ENCODE measurements around the gene PDE6A. TPM values are rescaled to one million over a fixed set of nuclear protein-coding genes. Genes with fewer than 3 reads are reported as not detected.

The PDE6A gene
- total RNA-seq, 1 donor from 2014 or later = 0.25 TPM

DNA sequence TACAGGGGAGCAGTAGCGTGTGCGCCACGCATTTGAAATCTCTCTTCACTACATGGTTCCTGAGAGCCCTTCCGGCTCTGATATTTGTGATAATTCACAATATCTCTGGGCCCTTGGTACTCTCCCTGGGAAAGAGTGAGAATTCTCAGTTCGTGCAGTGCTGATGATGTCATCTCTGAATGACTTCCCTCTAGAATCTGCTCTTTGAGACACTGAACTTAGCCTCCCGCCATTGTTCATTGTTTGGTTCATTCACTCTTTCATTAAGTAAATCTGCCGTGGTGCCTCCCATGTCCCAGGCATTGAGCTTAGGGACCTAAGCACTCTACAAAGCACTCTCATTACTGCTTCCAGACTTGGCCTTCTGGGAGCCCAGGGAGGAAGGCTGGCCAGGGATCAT is 120.5 kb downstream of the PDE6A start:
- H3K27ac ChIP-seq = peak overlapping the region; percentile 61
- H3K4me1 ChIP-seq = peaks cover 30% of the 10 kb centered on the region
- no peaks in the 10 kb centered on the region for H3K9me3 ChIP-seq
- TF ChIP-seq POLR2A (IDR thresholded peaks at IDR 0.05) (no peak), POLR2AphosphoS5 (IDR thresholded peaks at IDR 0.05; ENCODE audit: insufficient read depth in 1 of 2, low read depth in 1 of 2) (no peak)
- TF ChIP-seq, protein P1, sequence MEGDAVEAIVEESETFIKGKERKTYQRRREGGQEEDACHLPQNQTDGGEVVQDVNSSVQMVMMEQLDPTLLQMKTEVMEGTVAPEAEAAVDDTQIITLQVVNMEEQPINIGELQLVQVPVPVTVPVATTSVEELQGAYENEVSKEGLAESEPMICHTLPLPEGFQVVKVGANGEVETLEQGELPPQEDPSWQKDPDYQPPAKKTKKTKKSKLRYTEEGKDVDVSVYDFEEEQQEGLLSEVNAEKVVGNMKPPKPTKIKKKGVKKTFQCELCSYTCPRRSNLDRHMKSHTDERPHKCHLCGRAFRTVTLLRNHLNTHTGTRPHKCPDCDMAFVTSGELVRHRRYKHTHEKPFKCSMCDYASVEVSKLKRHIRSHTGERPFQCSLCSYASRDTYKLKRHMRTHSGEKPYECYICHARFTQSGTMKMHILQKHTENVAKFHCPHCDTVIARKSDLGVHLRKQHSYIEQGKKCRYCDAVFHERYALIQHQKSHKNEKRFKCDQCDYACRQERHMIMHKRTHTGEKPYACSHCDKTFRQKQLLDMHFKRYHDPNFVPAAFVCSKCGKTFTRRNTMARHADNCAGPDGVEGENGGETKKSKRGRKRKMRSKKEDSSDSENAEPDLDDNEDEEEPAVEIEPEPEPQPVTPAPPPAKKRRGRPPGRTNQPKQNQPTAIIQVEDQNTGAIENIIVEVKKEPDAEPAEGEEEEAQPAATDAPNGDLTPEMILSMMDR (IDR thresholded peaks at IDR 0.05) = no peak
- DNase-seq (ENCODE audit: extremely low spot score in 2 of 2) = no peak
- no peaks in the 10 kb centered on the region for H3K36me3 ChIP-seq
- no peak overlapping the region for H3K4me3 ChIP-seq
- intact Hi-C loops (cut with DNase I) = loop anchor here (5.0 kb wide), 1 partner anchor 97 kb away; no protein-coding TSS in a partner anchor
- H3K27me3 ChIP-seq = no peaks in the 10 kb centered on the region

DNA sequence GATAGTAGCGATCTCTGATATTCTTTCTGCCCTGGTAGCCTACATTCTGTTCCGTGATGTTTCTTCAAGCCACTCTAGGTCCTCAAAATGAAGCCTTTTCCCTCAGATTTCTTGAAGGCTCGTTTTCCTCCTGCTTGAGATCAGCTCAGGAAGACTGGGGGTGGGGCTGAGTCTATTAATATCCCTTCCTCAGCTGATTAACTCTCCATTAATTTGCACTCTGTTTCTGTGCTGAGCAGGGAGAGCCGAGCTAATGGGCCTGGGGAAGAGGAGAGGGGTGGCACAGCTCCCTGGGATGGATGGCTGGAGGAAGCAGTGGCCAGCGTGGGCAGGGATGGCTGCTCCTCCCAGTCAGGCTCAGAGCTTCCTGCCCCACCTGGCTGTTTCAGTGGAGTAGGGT is 121.2 kb downstream of the PDE6A start:
- intact Hi-C loops (cut with DNase I) = loop anchor here (2.0 to 5.0 kb wide), 2 partner anchors 96 to 187 kb away; no protein-coding TSS in a partner anchor
- TF ChIP-seq POLR2A (IDR thresholded peaks at IDR 0.05) = no peak
- Histone ChIP-seq H3K27ac (peak overlapping the region; percentile 61), H3K4me3 (no peak overlapping the region), H3K4me1 (peaks cover 30% of the 10 kb centered on the region), H3K36me3 (no peaks in the 10 kb centered on the region), H3K27me3 (no peaks in the 10 kb centered on the region), H3K9me3 (no peaks in the 10 kb centered on the region)
- no peak for DNase-seq (ENCODE audit: extremely low spot score in 2 of 2)

DNA sequence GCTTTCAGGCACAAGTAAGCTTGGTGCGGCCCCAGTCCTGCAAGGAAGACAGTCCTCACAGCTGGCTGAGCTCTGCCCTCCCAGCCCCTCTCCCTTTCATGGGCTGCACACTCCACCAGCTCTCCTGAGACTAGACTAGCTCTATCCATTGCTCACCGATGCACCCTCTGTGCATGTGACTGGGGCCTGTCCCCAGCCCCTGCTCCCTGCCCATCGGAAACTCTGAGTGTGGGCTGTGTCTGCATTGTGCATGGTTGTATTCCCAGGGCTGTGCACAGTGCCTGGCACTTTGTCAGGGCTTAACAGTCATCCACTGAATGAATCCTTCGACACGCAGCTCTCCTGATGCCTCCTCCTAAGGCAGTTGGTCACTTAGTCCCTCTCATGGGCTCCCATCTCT is 122.3 kb downstream of the PDE6A start:
- TF ChIP-seq, protein P1 (IDR thresholded peaks at IDR 0.05) = no peak
- no peak for TF ChIP-seq POLR2A (IDR thresholded peaks at IDR 0.05)
- no peak for TF ChIP-seq POLR2AphosphoS5 (IDR thresholded peaks at IDR 0.05; ENCODE audit: insufficient read depth in 1 of 2, low read depth in 1 of 2)
- H3K36me3 ChIP-seq = no peaks in the 10 kb centered on the region
- no peak overlapping the region for H3K27ac ChIP-seq
- no peaks in the 10 kb centered on the region for H3K27me3 ChIP-seq
- no peak for DNase-seq (ENCODE audit: extremely low spot score in 2 of 2)
- H3K4me1 ChIP-seq = peaks cover 30% of the 10 kb centered on the region
- no peaks in the 10 kb centered on the region for H3K9me3 ChIP-seq
- H3K4me3 ChIP-seq = no peak overlapping the region
- intact Hi-C loops (cut with DNase I) = loop anchor here (2.0 to 5.0 kb wide), 2 partner anchors 95 to 186 kb away; no protein-coding TSS in a partner anchor

DNA sequence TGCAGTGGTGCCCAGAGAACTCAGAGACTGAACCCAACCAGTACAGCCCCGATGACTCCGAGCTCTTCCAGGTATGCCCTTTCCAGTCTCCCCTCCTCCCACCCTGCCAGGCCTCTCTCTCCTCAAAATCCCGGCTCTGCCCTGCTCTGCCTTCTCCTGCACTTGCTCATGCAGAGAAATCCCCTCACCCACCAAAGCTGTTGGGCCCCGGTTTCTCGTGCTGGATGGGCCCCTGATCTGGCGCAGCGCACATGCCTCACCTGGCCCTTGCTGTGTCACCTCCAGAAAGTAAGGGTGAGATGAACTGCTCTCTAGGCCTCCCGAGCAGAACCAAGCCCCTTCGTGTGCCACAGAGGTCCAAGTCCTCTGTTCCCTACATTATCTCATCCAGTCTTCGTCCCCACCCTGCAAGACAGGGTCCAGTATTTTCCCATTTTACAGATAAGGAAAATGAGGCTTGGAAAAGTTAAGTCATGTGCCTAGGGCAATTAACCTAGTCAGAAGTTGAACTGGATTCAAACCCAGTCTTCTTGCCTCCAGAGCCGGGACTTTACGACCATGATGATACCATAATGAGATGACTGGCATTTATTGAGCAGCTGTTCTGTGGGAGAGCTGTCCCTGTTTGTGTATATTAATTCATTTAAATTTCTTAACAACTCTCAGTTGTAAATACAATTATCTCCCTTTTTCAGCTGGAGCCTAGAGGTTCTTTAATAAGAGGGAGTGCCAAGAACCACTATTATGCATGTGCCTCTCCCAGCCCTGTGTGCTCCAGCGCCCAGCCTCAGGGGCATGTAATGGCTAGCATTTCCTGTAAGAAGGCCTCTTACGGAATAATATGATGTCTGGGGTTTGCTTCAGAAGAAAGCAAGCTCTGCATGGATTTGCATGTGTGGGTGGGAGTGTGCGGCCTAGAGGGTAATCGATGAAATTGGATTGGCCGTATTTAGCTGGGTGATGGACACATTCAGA is 123.8 kb downstream of the PDE6A start:
- no peak for TF ChIP-seq POLR2A (IDR thresholded peaks at IDR 0.05)
- TF ChIP-seq, protein P1 (IDR thresholded peaks at IDR 0.05) = no peak
- TF ChIP-seq POLR2AphosphoS5 (IDR thresholded peaks at IDR 0.05; ENCODE audit: insufficient read depth in 1 of 2, low read depth in 1 of 2) = no peak
- Histone ChIP-seq H3K27me3 (no peaks in the 10 kb centered on the region), H3K4me3 (no peak overlapping the region), H3K27ac (no peak overlapping the region), H3K36me3 (no peaks in the 10 kb centered on the region), H3K9me3 (no peaks in the 10 kb centered on the region), H3K4me1 (peaks cover 25% of the 10 kb centered on the region)
- DNase-seq (ENCODE audit: extremely low spot score in 2 of 2) = no peak
- intact Hi-C loops (cut with DNase I) = loop anchor here (5.0 kb wide), 1 partner anchor 94 kb away; no protein-coding TSS in a partner anchor

DNA sequence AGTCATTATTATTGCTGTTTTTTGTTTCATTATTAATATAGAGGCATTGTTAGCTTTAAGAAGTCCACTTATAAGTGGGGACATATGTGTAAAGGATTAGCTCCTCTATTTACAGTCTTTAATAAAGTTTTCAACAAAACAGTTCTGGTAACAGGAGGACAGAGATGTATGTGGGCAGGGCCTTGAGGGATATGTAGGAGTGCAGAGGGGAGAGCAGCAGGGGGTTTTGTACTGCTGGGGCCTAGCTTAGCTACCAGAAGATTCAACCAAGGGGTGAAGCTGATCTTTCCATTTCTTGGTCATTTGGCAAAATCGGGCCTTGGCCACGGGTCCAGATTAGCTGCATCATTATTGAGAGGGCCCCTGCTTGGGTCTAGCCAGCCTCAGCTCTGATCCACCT is 124.6 kb downstream of the PDE6A start:
- Histone ChIP-seq H3K36me3 (no peaks in the 10 kb centered on the region), H3K4me1 (peaks cover 21% of the 10 kb centered on the region), H3K27ac (no peak overlapping the region), H3K27me3 (no peaks in the 10 kb centered on the region), H3K9me3 (no peaks in the 10 kb centered on the region), H3K4me3 (no peak overlapping the region)
- intact Hi-C loops (cut with DNase I) = loop anchor here (5.0 kb wide), 1 partner anchor 93 kb away; no protein-coding TSS in a partner anchor
- TF ChIP-seq POLR2A (IDR thresholded peaks at IDR 0.05) = no peak
- TF ChIP-seq, protein P1 (IDR thresholded peaks at IDR 0.05) = no peak
- TF ChIP-seq POLR2AphosphoS5 (IDR thresholded peaks at IDR 0.05; ENCODE audit: insufficient read depth in 1 of 2, low read depth in 1 of 2) = no peak
- no peak for DNase-seq (ENCODE audit: extremely low spot score in 2 of 2)
